GOT3 (cell line): ENCODE results near the gene LNX1.

Experiments
- DNase-seq: peaks from one replicate; lab custom pipeline; 2025; ENCODE audit warnings: mixed read lengths; lab: John Stamatoyannopoulos, UW

Gene LNX1

DNA sequence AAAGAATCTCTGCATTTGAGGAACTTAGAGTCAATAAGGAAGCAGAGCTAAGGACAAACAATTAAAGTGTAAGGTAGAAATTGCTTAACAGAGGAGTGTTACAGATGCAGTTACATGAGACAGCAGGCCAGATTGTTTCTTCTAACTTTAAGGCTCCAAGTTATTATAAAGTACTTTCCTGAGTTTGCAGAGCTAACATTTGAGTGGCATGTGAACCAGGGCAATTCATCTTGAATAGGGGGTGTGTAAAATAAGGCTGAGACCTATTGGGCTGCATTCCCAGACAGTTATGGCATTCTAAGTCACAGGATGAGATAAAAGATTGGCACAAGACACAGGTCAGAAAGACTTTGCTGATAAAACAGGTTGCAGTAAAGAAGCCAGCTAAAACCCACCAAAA lies 7.6 kb upstream of the LNX1 start:
- no peak for DNase-seq

DNA sequence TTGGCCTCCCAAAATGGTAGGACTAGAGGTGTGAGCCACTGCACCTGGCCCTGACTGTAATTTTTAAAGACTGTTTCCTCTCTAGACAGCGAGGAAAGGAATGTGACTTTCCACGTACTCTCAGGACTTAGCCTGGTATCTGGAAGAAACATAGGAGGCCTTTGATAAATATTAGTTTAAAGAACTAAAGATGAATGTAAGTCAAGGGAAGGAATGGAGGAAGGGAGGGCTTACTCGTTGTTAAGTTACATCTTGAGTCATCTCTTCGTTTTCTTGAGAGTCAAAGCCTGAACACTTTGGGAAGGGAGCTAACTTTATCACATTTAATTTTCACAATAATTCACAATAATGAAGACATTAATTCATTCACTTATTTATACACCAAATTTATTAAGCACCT lies 7.2 kb upstream of the LNX1 start:
- no peak for DNase-seq

DNA sequence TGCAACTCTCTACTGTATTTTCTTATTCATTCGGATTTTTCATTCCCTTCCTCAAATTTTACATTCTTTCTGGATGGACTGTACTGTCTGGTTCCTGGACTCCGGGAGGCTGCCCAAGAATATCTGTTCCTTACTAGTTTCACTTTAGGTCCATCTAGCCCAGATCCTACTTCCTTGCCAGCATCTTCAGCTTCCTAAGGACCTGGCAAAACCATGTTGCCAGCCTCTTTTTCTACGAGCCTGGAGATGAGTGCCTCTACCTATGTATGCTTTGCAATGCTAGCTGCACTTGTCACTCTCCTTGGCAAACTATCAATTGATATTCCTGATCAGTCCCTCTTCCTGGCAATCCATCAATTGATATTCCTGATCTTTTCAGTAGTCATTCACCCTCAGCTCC lies 5.6 kb upstream of the LNX1 start:
- no peak for DNase-seq

DNA sequence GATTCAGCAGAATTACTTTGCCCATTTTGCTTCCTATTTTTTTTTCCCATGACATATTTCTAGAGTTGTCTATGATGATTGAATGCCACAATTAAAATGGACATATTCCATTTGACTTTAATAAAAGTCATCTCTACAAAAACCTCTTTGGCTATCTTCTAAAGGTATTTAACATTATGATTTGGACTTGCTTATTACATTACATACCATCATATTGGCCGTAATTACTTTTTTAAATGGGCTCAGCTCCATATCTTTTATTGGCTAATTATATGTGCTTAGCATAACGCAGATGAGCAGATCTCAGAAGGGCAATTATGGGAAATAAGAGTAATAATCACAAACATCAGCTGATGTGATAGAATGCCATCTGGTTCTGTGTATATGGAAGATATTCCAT lies 4.5 kb upstream of the LNX1 start:
- DNase-seq: no peak

DNA sequence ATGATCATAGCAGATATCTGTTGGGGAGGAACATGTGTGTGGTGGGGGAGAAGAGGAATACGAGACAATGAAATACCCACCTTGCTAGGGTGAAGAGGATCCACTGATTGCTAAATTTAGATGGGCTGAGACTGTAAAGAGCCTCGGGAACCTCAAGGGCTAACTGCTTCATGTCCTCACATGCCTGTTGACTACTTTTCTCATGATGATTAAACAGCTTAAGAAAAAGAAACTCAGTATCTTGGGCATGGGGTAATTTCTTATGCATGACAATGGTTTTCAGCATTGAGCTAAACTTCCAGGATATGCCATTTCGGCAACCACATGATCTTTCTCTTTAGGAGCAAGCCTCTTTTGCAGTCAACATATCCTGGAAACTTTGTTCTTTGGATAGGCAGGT lies 3.9 kb upstream of the LNX1 start:
- no peak for DNase-seq

DNA sequence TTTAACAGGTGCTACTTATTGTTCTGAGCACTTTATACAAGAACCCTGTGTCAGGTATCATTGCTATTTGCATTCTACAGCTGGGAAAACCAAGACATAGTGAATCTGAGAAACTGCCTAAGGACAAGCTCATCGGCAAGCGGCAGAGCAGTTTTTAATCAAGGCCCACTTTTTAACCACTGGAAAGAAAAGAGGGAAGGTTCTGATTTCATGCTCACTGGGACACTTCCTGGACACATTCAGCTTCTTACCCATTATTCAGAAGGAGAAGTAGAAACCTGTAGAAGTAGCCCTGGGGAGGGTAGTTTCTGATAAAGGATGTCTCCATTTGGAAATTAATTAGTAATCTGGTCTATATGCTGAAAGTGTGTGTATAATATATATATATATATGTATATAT lies 2.5 kb upstream of the LNX1 start:
- no peak for DNase-seq

DNA sequence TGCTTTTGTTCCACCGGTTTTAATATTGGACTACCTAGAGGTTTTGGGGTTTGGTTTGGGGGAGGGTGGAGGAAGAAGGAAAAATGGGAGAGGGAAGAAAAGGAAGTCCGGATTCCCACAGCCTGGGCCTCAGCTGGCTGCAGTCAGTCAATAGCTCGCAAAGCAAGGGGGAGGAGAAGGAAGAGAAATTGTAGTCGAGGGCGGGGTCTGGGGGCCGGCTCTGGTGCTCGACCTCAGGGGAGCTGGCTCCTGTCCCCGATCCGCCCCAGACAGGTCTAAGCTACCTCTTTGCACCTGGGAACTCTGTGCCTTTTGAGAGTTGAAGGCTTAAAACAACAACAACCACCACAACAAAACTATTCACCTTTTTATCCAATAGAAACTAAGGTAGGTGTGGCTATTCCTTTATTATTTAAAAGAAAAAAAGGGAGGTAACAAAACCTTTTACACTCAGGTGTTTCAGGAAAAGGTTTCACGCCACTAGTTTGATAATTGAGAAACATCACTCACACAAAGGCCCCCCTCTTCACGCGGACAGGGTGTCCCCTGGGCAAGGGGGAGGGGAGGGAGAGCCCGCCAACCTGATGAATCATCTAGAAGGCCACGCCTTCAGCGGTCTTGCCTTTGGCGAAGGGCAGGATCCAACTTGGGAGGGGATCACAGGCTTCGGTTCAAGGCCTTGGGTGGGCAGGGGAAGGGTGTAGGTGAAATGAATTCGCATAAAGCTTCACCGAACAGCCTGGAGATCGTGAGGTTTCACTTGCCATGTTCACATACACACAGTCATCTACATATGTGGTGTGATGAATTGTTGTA lies 1.6 kb upstream of the LNX1 start:
- no peak for DNase-seq

DNA sequence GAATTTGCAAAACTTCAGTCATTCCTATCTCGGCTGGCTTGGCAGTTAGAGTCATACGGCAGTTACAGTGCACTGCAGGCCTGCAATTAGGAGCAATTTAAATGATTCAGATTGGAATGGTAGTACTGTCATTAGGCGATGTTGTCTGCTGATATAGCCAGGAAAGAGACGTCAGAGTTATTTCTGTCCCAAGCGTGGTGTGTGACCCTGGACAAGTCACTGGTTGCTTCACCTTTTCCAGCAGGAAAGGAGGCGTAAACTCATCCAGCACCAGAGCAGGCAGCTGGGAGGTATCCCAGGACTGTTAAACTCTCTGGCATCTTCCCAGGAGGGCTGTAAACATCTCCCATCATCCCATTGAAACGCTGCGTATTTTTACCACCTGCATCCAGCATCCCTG lies 836 bp upstream of the LNX1 start:
- DNase-seq: no peak

DNA sequence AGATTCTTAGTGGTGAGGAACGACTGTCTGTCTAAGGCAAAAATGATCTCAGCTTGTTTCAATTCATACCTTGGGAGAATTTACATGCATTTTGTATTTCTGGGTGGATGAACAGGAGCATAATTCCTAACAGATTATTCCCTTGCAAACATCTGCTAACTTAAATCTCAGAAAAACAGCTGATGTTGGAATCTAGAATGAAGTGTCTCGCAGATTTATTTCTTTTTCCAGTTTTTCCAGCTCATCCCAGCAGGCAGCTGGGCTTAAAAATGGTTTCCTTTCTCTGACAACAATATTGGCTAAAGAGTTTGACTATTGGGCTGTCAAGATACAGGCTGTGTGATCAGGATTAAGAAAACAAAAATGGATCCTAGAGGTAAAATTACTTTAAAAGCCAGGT lies 1.1 kb downstream of the LNX1 start:
- no peak for DNase-seq

DNA sequence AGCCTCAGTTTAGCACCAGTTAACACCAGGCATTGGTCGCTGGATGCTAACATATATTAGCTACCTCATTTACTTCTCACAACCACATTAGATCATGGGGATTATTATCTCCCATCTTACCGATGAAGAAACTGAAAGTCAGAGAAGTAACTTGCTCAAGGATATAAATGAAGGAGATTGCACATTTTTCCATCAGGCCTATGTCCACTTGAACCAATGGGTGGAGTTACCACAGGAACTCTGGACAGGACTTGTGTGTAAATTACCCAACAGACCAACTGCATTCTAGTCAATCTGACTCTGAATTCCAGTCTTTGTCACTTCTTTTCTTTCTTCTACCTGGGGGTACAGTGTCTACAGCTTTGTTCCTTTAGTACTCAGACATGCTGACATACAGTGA lies 1.8 kb downstream of the LNX1 start:
- no peak for DNase-seq

DNA sequence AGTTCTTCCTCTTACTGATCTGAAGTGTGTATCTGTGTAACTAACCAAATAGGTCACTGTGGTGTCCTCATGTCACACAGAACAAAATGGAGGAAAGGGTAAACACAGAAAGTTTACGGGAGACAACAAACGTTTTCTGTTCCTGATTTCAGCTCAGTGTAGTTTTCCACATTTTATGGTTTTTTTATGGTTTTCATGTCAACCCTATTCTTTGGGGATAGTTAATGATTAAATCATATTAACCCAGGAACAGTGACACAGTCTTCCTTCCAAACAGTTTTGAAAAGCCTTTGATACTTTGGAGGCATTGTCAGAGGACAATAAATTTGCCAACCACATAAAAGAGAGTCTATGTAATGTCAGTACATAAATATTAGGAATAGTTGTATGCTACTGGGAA lies 4.2 kb downstream of the LNX1 start:
- DNase-seq: no peak

DNA sequence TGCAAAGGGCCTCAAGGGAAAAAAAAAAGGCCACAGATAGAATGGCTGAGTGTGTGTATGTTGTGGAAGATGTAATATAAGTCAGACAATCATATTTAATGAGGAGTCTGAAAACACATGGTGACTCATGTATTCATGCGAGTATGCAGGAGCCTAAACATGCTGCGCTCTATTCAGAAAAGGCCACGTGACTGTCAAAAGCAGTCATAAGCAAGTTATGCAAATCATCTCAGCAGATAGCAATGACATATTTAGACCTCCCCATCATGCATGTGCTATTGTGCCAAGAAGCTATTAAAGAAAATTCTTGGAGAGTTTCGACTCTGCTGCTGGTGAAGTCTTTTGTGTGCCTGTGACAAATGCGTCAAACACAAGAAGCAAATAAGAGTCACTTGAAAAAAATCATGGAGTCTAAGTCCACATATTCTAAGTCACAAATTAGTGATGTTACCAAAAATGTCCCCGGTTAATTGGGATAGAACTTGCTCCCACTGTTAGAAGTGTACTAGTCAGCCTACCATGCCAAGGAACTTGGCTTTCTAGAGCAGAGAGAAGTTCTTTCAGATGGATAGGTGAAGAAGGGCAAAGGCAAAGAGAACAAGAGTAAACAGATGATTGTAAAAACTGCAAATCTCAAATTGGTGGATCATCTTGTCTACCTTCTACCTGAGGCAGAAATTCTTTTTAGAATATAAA lies 5.0 kb downstream of the LNX1 start:
- no peak for DNase-seq

DNA sequence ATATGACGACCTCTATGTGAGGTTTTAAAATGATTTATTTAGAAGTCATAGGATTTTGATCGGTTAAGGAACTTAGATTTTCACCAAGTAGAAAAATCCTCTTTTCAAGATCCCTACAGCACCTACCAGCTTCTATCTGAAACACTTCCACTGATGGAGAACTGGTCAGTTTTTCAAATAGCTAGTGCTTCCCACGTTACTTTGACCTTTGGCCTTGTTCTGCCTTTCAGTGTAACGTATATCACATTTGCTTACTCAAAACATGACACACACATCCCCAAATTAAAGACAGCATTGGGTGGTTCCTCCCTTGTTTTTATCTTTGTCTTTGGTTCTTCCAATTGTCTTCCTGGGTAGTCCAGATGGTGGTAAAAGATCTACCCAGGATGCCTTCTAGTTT lies 6.6 kb downstream of the LNX1 start:
- no peak for DNase-seq

DNA sequence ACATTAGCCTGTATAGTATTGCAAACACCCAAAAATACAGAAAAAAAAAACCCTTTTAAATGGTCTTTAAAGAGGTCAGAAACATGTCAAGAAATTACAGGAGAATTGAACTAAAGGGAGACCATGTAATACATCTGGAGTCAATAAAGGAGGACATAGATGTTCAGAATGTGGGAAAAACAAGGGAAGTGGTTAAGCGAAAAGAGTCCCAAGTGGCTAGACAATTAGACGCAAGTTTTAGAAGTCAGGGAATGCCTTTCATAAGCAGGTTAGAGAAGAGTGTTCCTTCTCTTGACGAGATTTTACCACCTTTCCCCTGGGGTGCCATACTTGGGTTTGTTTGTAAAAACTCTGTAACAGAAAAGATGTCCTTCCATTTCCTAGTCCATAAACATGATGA lies 7.8 kb downstream of the LNX1 start:
- DNase-seq: no peak

DNA sequence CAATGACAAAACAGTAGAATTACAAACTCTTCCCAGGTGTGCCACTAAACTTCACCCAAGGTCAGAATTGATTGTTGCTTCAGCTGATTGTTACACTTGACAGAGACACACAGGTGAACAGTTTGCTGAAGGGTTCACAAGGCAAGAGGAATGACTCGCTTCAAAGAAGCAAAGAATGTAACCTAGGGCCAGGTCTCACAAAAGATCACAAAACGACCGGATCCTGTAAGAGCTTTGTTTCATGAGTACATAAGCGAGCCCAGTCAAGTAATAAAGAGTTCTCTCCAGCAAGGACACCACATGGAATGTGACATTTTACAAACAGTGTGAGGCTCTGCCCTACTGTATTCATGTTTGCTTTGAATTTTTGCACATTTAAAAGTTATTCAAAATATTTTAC lies 9.1 kb downstream of the LNX1 start:
- no peak for DNase-seq

DNA sequence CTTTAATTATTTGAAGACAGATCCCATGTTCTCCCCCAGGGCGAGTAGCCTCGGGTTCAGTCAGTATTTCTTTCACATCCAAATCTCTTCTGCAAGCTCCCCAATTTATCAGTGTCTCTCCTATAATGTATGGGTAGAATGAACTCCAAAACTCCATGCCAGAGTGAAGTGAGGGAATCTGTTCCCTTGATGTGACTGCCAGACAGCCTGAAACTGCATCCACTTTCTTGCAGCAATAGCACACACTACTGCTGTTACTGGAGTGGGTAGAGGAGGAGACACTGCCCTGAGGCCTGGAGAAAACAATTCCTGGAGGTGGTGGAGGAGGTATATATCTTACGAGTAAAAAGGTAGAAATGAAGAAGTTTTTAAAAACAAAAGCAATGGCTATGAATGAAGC lies 11.0 kb downstream of the LNX1 start:
- no peak for DNase-seq

DNA sequence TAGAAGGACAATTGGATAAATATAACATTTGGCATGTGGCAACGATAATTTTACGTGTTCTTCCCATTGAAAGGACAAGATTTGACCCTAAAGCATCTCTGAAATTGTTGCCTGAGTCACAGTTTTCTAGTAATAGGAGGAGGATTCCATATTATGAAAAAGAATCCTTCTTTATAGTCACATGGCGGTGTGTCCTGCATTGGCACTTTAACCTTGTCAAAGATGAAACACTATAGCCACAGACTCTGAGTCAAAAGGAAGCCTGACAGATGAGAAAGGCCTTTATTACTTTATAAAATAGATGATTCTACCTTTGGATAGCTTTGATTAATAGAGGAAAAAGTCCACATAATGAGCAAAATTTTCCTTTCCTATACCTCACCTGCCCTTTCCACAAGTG lies 11.5 kb downstream of the LNX1 start:
- DNase-seq: no peak

DNA sequence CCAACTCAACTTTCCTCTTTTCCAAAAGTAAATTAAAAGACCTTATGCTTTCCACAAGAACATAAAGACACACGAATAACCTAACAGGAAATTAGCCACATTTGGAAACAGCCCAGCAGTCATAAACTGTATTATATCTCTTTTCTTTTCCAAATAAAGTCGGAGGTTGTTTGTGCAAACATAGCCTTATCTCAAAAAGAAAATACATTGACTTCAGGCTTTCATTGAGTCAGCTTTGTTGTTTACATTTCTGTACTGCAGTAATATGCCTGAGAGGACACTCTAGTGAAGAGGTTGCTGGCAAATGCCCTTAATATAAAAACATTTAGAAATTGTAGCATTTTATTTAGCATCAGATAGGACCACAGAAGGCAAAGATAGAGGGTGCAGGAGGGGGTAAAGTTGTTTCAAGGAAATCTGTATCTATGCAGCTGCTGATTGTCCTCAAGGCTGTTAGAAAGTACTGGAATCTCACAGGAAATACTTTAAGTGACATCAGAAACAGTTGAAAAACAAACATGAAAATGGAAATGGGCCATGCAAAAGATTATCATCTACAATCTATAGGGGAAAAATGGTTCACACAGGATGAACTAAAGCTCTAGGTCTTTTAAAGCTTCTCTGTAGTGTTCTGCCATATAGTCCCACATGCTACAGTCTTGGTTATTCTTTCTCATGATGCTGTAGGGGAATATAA lies 14.5 kb downstream of the LNX1 start:
- no peak for DNase-seq

DNA sequence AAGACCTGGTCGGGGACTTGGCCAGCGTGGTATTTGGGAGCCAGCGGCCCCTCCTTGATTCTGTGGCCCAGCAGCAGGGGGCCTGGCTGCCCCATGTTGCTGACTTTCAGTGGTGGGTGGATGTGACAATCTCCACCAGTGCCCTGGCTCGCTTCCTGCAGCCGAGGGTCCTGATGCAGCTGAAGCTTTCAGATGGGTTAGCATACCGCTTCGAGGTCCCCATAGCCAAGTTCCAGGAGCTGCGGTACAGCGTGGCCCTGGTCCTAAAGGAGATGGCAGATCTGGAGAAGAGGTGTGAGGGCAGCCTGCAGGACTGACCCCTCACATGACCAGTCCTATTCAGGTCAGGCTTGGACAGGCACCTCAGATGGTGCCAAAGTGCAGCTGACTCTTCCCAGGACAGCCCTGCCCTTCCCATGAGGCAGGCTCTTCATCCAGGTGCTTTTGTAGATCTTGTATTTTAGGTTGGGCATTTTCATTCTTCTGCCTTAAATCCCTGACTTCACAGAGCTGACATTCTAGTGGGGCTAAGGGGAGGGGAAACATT lies 15.1 kb downstream of the LNX1 start:
- no peak for DNase-seq

DNA sequence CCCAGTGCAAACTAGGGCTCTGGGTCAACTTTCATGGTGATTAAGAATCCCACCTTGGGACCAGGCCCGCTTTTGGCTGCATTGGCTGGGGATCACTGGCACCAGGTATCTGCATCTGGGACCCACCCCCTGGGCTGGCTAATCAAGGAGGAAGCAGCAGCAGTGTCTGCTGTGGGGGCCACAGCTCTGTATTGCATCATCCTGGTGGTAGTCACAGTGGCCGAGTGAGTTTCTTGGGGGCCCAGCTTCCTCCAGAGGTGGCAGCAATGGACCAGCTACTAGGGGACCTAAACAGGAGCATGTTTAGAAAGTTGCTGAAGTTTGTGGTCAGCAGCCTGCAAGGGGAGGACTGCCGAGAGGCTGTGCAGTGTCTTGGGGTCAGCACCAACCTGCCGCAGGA lies 15.7 kb downstream of the LNX1 start:
- no peak for DNase-seq

DNA sequence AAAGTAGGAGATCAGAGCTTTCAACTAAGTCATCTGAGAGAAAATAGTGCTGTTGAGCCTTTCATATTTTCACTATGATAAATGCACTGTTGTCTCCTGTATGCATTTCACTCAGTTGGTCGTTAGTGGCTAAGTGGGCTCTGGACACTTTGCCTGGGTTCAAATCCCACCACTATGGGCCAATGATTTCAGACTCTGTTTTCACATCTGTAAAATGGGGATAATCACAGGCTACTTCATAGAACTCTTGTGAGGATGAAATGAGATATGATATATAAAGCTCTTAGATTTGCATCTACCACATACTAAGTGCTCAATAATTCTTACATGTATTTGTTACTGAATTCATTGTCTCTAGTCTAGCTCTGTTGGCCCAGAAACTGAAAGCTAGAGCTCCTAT lies 16.8 kb downstream of the LNX1 start:
- DNase-seq: no peak

DNA sequence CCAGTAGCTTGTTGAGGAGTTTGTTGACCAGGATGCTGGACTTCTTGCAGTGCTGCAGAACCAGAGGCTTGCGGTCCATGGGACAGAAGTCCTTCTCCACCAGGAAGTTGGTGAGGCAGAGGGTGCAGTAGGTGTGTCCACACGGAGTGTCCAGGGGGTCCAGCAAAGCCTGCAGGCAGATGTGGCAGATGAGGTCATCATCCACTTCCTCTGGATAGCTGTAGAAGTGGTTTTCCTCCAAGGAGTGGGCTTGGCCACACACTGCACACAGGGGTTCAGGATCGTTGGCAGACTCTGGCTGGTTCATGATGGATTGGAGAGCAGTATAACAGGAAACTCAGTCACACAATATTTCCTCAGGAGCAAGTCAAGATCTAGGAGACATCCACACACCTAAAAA lies 17.6 kb downstream of the LNX1 start:
- no peak for DNase-seq

DNA sequence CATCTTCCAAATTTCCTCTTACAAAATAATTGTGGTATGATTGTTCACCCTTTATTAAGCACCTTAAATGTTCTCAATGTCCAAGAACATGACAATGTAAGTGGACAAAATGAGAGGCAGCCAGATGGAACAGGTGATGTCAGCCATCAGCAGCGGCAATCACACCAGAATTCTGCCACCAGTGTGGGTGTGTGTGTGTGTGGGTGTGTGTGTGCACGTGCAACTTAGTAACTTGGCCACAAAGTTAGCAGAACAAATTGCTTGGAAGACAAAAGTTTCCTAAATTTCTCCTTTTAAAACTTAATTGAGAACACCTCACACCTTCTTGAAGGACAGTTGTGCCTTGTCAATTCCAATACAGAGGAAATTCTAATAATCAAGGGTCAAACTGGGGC lies 18.7 kb downstream of the LNX1 start:
- no peak for DNase-seq
